T-helper 2 cell treated with Interferon-gamma antibody and Interleukin-4, amounts not matched to agents 5 μg/mL and 100 μg/mL, for 36 hours (primary cell): ENCODE measurements around the gene CLIP1.
"Not testable (repeated sequence)": the region's sequence is repeated elsewhere in the genome, so short reads cannot be mapped to it uniquely, and the experiment has no call there.

Source experiments
- DNase-seq: peaks from one replicate; pipeline ENCODE4 v3.0.0; 2021; ENCODE audit warnings: low spot score
- H3K27ac Mint-ChIP-seq: one replicate; pipeline ENCODE4 v1.8.0; 2021; ENCODE audit warnings: mild to moderate bottlenecking, mixed read lengths
- H3K27me3 Mint-ChIP-seq: one replicate; pipeline ENCODE4 v1.8.0; 2021; ENCODE audit warnings: low read depth, mixed read lengths
- H3K36me3 Mint-ChIP-seq: one replicate; pipeline ENCODE4 v1.8.0; 2021; ENCODE audit warnings: low read depth, mixed read lengths
- H3K4me1 Mint-ChIP-seq: one replicate; pipeline ENCODE4 v1.8.0; 2021; ENCODE audit warnings: low read depth, mixed read lengths
- H3K4me3 Mint-ChIP-seq: one replicate; pipeline ENCODE4 v1.8.0; 2022; ENCODE audit warnings: mild to moderate bottlenecking, moderate library complexity, mixed read lengths
- H3K9me3 Mint-ChIP-seq: one replicate; pipeline ENCODE4 v1.8.0; 2021; ENCODE audit warnings: mixed read lengths

CLIP1 gene

GRCh38 chr12:122367632-122368031, 54.8 kb downstream of the CLIP1 start:
- not testable (repeated sequence) for DNase-seq, H3K4me3 Mint-ChIP-seq, H3K4me1 Mint-ChIP-seq, H3K9me3 Mint-ChIP-seq, H3K27ac Mint-ChIP-seq, H3K27me3 Mint-ChIP-seq
- peaks cover 33% of the 10 kb centered on the region for H3K36me3 Mint-ChIP-seq

- Mint-ChIP-seq H3K27me3 (no peaks in the 10 kb centered on the region), H3K4me1 (peaks cover 7% of the 10 kb centered on the region), H3K27ac (no peak overlapping the region), H3K4me3 (no peak overlapping the region), H3K9me3 (no peaks in the 10 kb centered on the region), H3K36me3 (peaks cover 31% of the 10 kb centered on the region)
- DNase-seq = peak; percentile 11
These were observed 55.6 kb downstream of the CLIP1 start for GRCh38 chr12:122366685-122367475.

- DNase-seq, H3K4me3 Mint-ChIP-seq, H3K27ac Mint-ChIP-seq, H3K9me3 Mint-ChIP-seq, H3K27me3 Mint-ChIP-seq, H3K4me1 Mint-ChIP-seq: not testable (repeated sequence)
- peaks cover 36% of the 10 kb centered on the region for H3K36me3 Mint-ChIP-seq
These were observed 57.2 kb downstream of the CLIP1 start for GRCh38 chr12:122365226-122365625.

GRCh38 chr12:122363782-122364181, 58.7 kb downstream of the CLIP1 start:
- no peaks in the 10 kb centered on the region for H3K9me3 Mint-ChIP-seq
- no peak overlapping the region for H3K4me3 Mint-ChIP-seq
- peaks cover 31% of the 10 kb centered on the region for H3K36me3 Mint-ChIP-seq
- no peak for DNase-seq
- H3K27ac Mint-ChIP-seq = no peak overlapping the region
- H3K27me3 Mint-ChIP-seq = no peaks in the 10 kb centered on the region
- peaks cover 3% of the 10 kb centered on the region for H3K4me1 Mint-ChIP-seq

- H3K4me3 Mint-ChIP-seq = no peak overlapping the region
- H3K27me3 Mint-ChIP-seq = no peaks in the 10 kb centered on the region
- H3K36me3 Mint-ChIP-seq = peaks cover 31% of the 10 kb centered on the region
- H3K9me3 Mint-ChIP-seq = no peaks in the 10 kb centered on the region
- H3K27ac Mint-ChIP-seq = no peak overlapping the region
- peaks cover 3% of the 10 kb centered on the region for H3K4me1 Mint-ChIP-seq
- DNase-seq = no peak
These were observed 59.7 kb downstream of the CLIP1 start for GRCh38 chr12:122362755-122363154.

DNA sequence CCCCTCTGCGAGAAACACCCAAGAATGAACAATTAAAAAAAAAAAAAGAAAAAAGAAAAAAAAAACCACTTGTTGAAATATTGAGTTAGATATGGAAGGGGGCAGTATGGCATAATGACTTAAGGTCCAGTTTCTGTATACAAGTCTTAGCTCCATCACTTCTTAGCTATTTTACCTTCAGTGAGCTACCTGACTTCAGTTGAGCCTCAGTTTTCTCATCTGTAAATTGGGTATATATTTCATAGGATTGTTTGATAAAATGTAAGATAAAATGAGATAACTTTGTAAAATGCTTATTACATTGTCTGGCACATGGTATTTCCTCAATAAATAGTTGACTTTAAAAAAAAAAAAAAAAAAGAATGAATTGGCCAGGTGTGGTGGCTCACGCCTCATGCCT, 64.1 kb downstream of the CLIP1 start:
- not testable (repeated sequence) for H3K4me1 Mint-ChIP-seq, H3K9me3 Mint-ChIP-seq, H3K27me3 Mint-ChIP-seq, H3K27ac Mint-ChIP-seq, DNase-seq, H3K4me3 Mint-ChIP-seq
- peaks cover 32% of the 10 kb centered on the region for H3K36me3 Mint-ChIP-seq

- H3K27ac Mint-ChIP-seq, H3K9me3 Mint-ChIP-seq, H3K4me1 Mint-ChIP-seq, H3K27me3 Mint-ChIP-seq, DNase-seq, H3K4me3 Mint-ChIP-seq: not testable (repeated sequence)
- H3K36me3 Mint-ChIP-seq = peaks cover 30% of the 10 kb centered on the region
These were observed 64.9 kb downstream of the CLIP1 start for GRCh38 chr12:122357536-122357935.

- H3K27ac Mint-ChIP-seq, H3K4me3 Mint-ChIP-seq, H3K4me1 Mint-ChIP-seq, DNase-seq, H3K27me3 Mint-ChIP-seq, H3K9me3 Mint-ChIP-seq: not testable (repeated sequence)
- peaks cover 34% of the 10 kb centered on the region for H3K36me3 Mint-ChIP-seq
These were observed 65.5 kb downstream of the CLIP1 start for GRCh38 chr12:122356991-122357390.

DNA sequence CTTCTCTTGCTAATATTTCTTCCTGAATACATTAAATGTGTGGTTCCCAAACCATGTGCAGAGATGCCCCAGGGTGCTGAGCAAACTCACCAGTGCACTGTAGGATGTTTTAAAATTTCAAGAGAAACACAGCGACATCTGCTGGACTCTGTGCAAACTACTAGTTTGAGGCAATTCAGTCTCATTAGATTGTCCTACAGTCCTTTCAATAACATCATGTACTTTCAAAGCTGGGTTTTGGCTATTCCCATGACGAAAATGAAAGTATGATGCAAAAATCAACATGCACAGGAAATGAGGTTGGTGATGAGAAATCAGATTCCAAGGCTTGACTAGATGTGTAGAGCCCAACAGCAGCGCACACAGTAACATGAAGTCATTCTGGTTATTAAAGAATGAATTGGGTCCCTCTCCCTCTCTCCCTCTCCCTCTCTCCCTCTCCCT, 66.3 kb downstream of the CLIP1 start:
- H3K9me3 Mint-ChIP-seq = no peaks in the 10 kb centered on the region
- peaks cover 32% of the 10 kb centered on the region for H3K36me3 Mint-ChIP-seq
- peaks cover 7% of the 10 kb centered on the region for H3K4me1 Mint-ChIP-seq
- no peaks in the 10 kb centered on the region for H3K27me3 Mint-ChIP-seq
- H3K4me3 Mint-ChIP-seq = no peak overlapping the region
- DNase-seq = peak; percentile 45
- peak overlapping the region; percentile 55 for H3K27ac Mint-ChIP-seq

DNA sequence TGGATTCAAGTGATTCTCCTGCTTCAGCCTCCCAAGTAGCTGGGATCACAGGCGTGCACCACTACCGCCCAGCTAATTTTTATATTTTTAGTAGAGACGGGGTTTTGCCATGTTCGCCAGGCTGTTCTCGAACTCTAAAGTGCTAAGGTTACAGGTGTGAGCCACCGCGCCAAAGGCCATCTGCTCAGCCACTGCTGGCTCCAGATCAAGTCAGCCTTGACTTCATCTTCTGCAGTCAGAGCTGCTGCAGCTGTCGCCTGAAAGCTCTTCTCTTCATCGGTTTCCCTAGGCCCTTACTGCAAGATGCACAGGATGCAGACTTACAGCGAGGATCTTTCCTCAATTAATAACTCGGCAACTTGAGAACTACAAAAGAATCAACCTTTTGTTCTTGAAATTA, 66.8 kb downstream of the CLIP1 start:
- no peak for DNase-seq
- Mint-ChIP-seq H3K4me3 (no peak overlapping the region), H3K27me3 (no peaks in the 10 kb centered on the region), H3K4me1 (peaks cover 7% of the 10 kb centered on the region), H3K36me3 (peaks cover 31% of the 10 kb centered on the region), H3K9me3 (no peaks in the 10 kb centered on the region), H3K27ac (no peak overlapping the region)

GRCh38 chr12:122354958-122355641, 67.4 kb downstream of the CLIP1 start:
- Mint-ChIP-seq H3K27ac (no peak overlapping the region), H3K4me3 (no peak overlapping the region), H3K27me3 (no peaks in the 10 kb centered on the region), H3K9me3 (no peaks in the 10 kb centered on the region), H3K36me3 (peaks cover 35% of the 10 kb centered on the region), H3K4me1 (peaks cover 7% of the 10 kb centered on the region)
- DNase-seq = no peak

DNA sequence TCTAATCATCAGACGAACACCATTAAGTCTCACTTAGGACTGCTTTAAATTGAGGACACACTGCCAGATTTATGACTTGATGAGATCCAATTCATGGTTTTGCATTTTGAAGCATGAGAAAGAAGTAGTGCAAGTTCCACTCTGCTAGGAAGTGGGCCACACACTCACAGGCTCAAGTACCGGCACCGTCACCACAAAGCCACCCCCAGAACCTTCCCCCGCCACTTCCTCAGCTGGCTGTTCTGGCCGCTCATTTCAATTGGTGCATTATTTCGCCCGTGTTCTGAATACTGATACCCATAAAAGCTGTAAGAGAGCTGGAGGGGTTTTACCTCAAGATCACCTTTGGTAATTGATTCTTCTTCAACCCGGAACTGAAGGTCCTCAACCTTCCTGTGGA, 70.1 kb downstream of the CLIP1 start:
- Mint-ChIP-seq H3K36me3 (peaks cover 37% of the 10 kb centered on the region), H3K27me3 (no peaks in the 10 kb centered on the region), H3K27ac (no peak overlapping the region), H3K9me3 (no peaks in the 10 kb centered on the region), H3K4me3 (no peak overlapping the region), H3K4me1 (peaks cover 7% of the 10 kb centered on the region)
- no peak for DNase-seq

DNA sequence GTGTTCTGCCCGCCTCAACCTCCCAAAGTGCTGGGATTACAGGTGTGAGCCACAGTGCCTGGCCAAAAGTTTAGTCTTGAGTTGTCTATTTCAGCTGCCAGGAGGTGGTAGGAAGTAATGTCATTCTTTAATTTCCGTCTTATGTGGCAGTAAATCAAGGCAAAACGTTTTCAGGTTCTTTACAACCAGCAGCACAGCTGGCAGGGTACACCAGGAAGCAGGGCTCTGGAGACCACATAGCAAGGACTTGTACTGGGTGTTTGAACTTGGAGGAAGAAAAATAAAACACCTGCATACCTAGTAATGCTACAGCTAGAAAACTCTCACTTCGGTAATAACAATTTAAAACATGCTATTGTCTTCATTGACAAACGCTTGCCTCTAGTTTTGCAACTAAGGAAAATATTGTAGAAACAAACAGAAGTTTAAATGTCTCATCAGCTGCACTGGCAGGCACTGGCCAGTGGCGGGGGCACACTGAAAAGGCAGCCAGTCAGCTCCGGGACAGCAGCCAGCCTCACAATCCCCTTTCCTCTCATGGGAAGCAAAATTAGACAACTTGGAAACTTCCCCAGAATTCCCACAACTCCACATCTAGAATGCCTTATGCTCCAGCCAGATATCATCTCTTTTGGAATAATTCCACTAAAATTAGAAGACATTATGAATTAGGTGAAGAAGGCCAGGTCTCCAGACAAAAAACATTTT, 72.2 kb downstream of the CLIP1 start:
- H3K9me3 Mint-ChIP-seq = no peaks in the 10 kb centered on the region
- no peaks in the 10 kb centered on the region for H3K4me1 Mint-ChIP-seq
- no peak overlapping the region for H3K27ac Mint-ChIP-seq
- DNase-seq = no peak
- H3K27me3 Mint-ChIP-seq = no peaks in the 10 kb centered on the region
- H3K4me3 Mint-ChIP-seq = no peak overlapping the region
- H3K36me3 Mint-ChIP-seq = peaks cover 30% of the 10 kb centered on the region

- Mint-ChIP-seq H3K4me3 (no peak overlapping the region), H3K36me3 (peaks cover 27% of the 10 kb centered on the region), H3K27ac (no peak overlapping the region), H3K9me3 (no peaks in the 10 kb centered on the region), H3K4me1 (no peaks in the 10 kb centered on the region), H3K27me3 (no peaks in the 10 kb centered on the region)
- DNase-seq = no peak
These were observed 73.4 kb downstream of the CLIP1 start for GRCh38 chr12:122349078-122349477.
